ENCODE measurements around the gene CDC25B. TPM values are rescaled to one million over a fixed set of nuclear protein-coding genes. Genes with fewer than 3 reads are reported as not detected.
A peak's percentile ranks its signal among the peaks of the same experiment; 100 is the strongest.

Gene CDC25B
- total and polyA plus RNA-seq, 2 of the 13 experiments (the other 11 are each of a cell fraction or from before 2014, with no cell fraction given) = 14.5 to 19.4 TPM

DNA sequence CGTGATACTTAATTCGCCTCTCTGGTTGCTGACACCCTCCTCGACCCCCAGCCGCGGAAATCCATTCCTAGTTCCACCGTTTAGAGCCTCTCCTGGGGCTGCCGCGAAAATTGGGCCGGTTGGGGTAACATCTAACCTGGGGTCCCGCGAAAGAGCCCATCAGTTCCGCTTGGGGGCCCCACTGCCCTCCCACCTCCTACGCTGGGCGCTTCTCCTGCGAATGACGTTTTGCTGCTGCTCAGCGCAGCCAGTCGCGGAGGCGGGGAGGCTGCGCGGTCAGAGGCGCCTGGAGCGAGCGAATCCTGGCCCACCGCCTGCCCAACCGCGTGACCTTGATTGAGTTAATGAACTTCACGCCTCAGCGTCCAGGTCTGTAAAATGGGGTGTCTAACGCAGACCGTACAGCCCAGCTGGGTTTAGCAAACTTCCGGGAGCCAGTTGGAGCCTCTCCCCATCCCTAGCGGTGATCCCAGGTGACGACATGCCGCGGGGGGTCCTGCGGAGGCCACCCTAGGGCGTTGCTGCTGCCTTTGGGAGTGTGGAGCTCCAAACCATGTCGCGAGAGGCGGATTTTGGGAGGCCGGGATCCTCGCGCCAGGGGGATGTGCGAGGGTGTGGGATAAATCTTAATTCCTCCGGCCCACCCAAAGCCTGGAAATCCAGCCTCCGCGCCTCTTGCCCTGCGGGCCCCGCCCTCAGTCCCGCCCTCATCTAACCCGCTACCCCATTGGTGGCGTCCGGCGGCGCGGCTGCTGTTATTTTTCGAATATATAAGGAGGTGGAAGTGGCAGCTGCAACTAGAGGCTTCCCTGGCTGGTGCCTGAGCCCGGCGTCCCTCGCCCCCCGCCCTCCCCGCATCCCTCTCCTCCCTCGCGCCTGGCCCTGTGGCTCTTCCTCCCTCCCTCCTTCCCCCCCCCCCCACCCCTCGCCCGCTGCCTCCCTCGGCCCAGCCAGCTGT lies at the start of gene CDC25B (continued):
- peak; percentile 39 for TF ChIP-seq TAF15 (IDR thresholded peaks at IDR 0.05; ENCODE audit: low read depth, low read length, poor library complexity, severe bottlenecking)
- no peak for TF ChIP-seq KDM4B (CRISPR knock-in tag; IDR thresholded peaks at IDR 0.05)
- no peak for TF ChIP-seq YY1 (IDR thresholded peaks at IDR 0.05; ENCODE audit: insufficient read depth, insufficient replicate concordance, low read depth, low read length)
- TF ChIP-seq NFIC (IDR thresholded peaks at IDR 0.05; ENCODE audit: low read length) = no peak
- TF ChIP-seq NR1H2 (CRISPR knock-in tag; IDR thresholded peaks at IDR 0.05; ENCODE audit: borderline replicate concordance, low read depth) = no peak
- TF ChIP-seq BCL6 (CRISPR knock-in tag; IDR thresholded peaks at IDR 0.05) = no peak
- TF ChIP-seq, protein P1, sequence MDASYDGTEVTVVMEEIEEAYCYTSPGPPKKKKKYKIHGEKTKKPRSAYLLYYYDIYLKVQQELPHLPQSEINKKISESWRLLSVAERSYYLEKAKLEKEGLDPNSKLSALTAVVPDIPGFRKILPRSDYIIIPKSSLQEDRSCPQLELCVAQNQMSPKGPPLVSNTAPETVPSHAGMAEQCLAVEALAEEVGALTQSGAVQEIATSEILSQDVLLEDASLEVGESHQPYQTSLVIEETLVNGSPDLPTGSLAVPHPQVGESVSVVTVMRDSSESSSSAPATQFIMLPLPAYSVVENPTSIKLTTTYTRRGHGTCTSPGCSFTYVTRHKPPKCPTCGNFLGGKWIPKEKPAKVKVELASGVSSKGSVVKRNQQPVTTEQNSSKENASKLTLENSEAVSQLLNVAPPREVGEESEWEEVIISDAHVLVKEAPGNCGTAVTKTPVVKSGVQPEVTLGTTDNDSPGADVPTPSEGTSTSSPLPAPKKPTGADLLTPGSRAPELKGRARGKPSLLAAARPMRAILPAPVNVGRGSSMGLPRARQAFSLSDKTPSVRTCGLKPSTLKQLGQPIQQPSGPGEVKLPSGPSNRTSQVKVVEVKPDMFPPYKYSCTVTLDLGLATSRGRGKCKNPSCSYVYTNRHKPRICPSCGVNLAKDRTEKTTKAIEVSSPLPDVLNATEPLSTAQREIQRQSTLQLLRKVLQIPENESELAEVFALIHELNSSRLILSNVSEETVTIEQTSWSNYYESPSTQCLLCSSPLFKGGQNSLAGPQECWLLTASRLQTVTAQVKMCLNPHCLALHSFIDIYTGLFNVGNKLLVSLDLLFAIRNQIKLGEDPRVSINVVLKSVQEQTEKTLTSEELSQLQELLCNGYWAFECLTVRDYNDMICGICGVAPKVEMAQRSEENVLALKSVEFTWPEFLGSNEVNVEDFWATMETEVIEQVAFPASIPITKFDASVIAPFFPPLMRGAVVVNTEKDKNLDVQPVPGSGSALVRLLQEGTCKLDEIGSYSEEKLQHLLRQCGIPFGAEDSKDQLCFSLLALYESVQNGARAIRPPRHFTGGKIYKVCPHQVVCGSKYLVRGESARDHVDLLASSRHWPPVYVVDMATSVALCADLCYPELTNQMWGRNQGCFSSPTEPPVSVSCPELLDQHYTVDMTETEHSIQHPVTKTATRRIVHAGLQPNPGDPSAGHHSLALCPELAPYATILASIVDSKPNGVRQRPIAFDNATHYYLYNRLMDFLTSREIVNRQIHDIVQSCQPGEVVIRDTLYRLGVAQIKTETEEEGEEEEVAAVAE (CRISPR knock-in tag; IDR thresholded peaks at IDR 0.05; ENCODE audit: borderline replicate concordance) = peak; percentile 96
- peak; percentile 86; the same call in 1 of the 2 replicates for TF ChIP-seq ZNF468 (CRISPR knock-in tag; IDR thresholded peaks at IDR 0.05)
- peak; percentile 32; the same call in 1 of the 2 replicates for TF ChIP-seq ZNF775 (CRISPR knock-in tag; IDR thresholded peaks at IDR 0.05; ENCODE audit: borderline replicate concordance)
- peak; percentile 39; the same call in 1 of the 2 replicates for TF ChIP-seq DPF2 (CRISPR knock-in tag; IDR thresholded peaks at IDR 0.05; ENCODE audit: borderline replicate concordance, low read depth)
- TF ChIP-seq, protein P2, sequence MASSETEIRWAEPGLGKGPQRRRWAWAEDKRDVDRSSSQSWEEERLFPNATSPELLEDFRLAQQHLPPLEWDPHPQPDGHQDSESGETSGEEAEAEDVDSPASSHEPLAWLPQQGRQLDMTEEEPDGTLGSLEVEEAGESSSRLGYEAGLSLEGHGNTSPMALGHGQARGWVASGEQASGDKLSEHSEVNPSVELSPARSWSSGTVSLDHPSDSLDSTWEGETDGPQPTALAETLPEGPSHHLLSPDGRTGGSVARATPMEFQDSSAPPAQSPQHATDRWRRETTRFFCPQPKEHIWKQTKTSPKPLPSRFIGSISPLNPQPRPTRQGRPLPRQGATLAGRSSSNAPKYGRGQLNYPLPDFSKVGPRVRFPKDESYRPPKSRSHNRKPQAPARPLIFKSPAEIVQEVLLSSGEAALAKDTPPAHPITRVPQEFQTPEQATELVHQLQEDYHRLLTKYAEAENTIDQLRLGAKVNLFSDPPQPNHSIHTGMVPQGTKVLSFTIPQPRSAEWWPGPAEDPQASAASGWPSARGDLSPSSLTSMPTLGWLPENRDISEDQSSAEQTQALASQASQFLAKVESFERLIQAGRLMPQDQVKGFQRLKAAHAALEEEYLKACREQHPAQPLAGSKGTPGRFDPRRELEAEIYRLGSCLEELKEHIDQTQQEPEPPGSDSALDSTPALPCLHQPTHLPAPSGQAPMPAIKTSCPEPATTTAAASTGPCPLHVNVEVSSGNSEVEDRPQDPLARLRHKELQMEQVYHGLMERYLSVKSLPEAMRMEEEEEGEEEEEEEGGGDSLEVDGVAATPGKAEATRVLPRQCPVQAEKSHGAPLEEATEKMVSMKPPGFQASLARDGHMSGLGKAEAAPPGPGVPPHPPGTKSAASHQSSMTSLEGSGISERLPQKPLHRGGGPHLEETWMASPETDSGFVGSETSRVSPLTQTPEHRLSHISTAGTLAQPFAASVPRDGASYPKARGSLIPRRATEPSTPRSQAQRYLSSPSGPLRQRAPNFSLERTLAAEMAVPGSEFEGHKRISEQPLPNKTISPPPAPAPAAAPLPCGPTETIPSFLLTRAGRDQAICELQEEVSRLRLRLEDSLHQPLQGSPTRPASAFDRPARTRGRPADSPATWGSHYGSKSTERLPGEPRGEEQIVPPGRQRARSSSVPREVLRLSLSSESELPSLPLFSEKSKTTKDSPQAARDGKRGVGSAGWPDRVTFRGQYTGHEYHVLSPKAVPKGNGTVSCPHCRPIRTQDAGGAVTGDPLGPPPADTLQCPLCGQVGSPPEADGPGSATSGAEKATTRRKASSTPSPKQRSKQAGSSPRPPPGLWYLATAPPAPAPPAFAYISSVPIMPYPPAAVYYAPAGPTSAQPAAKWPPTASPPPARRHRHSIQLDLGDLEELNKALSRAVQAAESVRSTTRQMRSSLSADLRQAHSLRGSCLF (CRISPR knock-in tag; IDR thresholded peaks at IDR 0.05; ENCODE audit: borderline replicate concordance) = no peak
- TF ChIP-seq, protein P3, sequence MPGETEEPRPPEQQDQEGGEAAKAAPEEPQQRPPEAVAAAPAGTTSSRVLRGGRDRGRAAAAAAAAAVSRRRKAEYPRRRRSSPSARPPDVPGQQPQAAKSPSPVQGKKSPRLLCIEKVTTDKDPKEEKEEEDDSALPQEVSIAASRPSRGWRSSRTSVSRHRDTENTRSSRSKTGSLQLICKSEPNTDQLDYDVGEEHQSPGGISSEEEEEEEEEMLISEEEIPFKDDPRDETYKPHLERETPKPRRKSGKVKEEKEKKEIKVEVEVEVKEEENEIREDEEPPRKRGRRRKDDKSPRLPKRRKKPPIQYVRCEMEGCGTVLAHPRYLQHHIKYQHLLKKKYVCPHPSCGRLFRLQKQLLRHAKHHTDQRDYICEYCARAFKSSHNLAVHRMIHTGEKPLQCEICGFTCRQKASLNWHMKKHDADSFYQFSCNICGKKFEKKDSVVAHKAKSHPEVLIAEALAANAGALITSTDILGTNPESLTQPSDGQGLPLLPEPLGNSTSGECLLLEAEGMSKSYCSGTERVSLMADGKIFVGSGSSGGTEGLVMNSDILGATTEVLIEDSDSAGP (CRISPR knock-in tag; IDR thresholded peaks at IDR 0.05; ENCODE audit: borderline replicate concordance) = no peak; the same call in 1 of the 2 replicates
- TF ChIP-seq FOXM1 (CRISPR knock-in tag; IDR thresholded peaks at IDR 0.05) = peak; percentile 99
- no peak for TF ChIP-seq U2AF2 (IDR thresholded peaks at IDR 0.05; ENCODE audit: low read depth, low read length)
- 0 out of 2 replicates have a peak, but pooled peaks have one; percentile 91 for TF ChIP-seq ZNF484 (CRISPR knock-in tag; IDR thresholded peaks at IDR 0.05; ENCODE audit: borderline replicate concordance, low read depth)
- TF ChIP-seq, protein P4, sequence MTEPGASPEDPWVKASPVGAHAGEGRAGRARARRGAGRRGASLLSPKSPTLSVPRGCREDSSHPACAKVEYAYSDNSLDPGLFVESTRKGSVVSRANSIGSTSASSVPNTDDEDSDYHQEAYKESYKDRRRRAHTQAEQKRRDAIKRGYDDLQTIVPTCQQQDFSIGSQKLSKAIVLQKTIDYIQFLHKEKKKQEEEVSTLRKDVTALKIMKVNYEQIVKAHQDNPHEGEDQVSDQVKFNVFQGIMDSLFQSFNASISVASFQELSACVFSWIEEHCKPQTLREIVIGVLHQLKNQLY (CRISPR knock-in tag; IDR thresholded peaks at IDR 0.05) = no peak

Measured in HepG2 (cell line).